IMR-90 (cell line): ENCODE results near the gene SSR1. TPM values are rescaled to one million over a fixed set of nuclear protein-coding genes. Genes with fewer than 3 reads are reported as not detected.

Experiments used
- ATAC-seq: fragments of 200-7000 bp; cut with Tn5 transposase; 2 replicates; pipeline ENCODE4 v1.9.1; 2020; ENCODE audit warnings: low read depth, mild to moderate bottlenecking, moderate library complexity
- BruUV-seq: library from RNA; stranded (reverse); fragments of 400-500 nt; replicated peaks from 2 replicates; lab custom pipeline; 2021; lab: Mats Ljungman, UMichigan
- CTCF ChIA-PET: fragments of 300-600 bp; formaldehyde crosslinking; extraction: SDS; loops from one replicate; lab custom pipeline; 2021; ENCODE audit warnings: antibody characterized with exemption; lab: Yijun Ruan, JAX
- POLR2A ChIA-PET: fragments of 300-600 bp; sonication (Branson Sonifier 250); formaldehyde crosslinking; loops from one replicate; lab custom pipeline; 2022; ENCODE audit warnings: antibody characterized with exemption; ENCODE audit not compliant: unreplicated experiment; lab: Charles Lee
- DNase-seq: peaks from one replicate; pipeline ENCODE4 v3.0.0; 2013
- H2AFZ ChIP-seq: replicated peaks from 2 replicates; pipeline ENCODE3; 2013; ENCODE audit warnings: low read length, mild to moderate bottlenecking; ENCODE audit not compliant: poor library complexity
- H2AK5ac ChIP-seq: 2 replicates; pipeline ENCODE4 v1.6.1; 2013; ENCODE audit warnings: low read depth, low read length, inconsistent platforms
- H2AK9ac ChIP-seq: replicated peaks from 2 replicates; pipeline ENCODE3; 2013; ENCODE audit warnings: mild to moderate bottlenecking, low read depth, low read length, moderate library complexity; ENCODE audit not compliant: poor library complexity
- H2BK120ac ChIP-seq: 2 replicates; pipeline ENCODE4 v1.6.1; 2013; ENCODE audit warnings: low read depth, low read length, inconsistent platforms
- H2BK15ac ChIP-seq: 3 replicates; pipeline ENCODE4 v1.6.1; 2013; ENCODE audit warnings: low read depth, low read length, inconsistent platforms
- H2BK20ac ChIP-seq: 2 replicates; pipeline ENCODE4 v1.6.1; 2013; ENCODE audit warnings: low read depth, mild to moderate bottlenecking, inconsistent platforms, low read length, moderate library complexity
- H2BK5ac ChIP-seq: 2 replicates; pipeline ENCODE4 v1.6.1; 2013; ENCODE audit warnings: mild to moderate bottlenecking, low read depth, low read length, inconsistent platforms; ENCODE audit not compliant: poor library complexity, severe bottlenecking
- H3K14ac ChIP-seq: replicated peaks from 2 replicates; pipeline ENCODE4 v1.6.1; 2013; ENCODE audit warnings: low read depth, low read length, inconsistent platforms
- H3K18ac ChIP-seq: 2 replicates; pipeline ENCODE4 v1.6.1; 2013; ENCODE audit warnings: low read depth, low read length, control low read depth
- H3K23ac ChIP-seq: 2 replicates; pipeline ENCODE4 v1.6.1; 2013; ENCODE audit warnings: low read depth, low read length, inconsistent platforms
- H3K27ac ChIP-seq: 2 replicates; pipeline ENCODE4 v1.5.1; 2013; ENCODE audit warnings: mild to moderate bottlenecking, control low read depth, low read length; ENCODE audit not compliant: insufficient read depth
- H3K27me3 ChIP-seq: 2 replicates; pipeline ENCODE4 v1.6.1; 2013; ENCODE audit warnings: low read length; ENCODE audit not compliant: control insufficient read depth, insufficient read depth
- H3K36me3 ChIP-seq: 2 replicates; pipeline ENCODE4 v1.6.1; 2013; ENCODE audit warnings: low read length, mixed read lengths; ENCODE audit not compliant: control insufficient read depth, insufficient read depth
- H3K4ac ChIP-seq: 2 replicates; pipeline ENCODE4 v1.6.1; 2013; ENCODE audit warnings: low read depth, low read length, inconsistent platforms
- H3K4me1 ChIP-seq: 2 replicates; pipeline ENCODE4 v1.6.1; 2013; ENCODE audit warnings: low read length, mixed read lengths; ENCODE audit not compliant: control insufficient read depth, insufficient read depth
- H3K4me2 ChIP-seq: 2 replicates; pipeline ENCODE4 v1.6.1; 2013; ENCODE audit warnings: low read depth, mild to moderate bottlenecking, control low read depth, low read length, moderate library complexity
- H3K4me3 ChIP-seq: 2 replicates; pipeline ENCODE4 v1.5.1; 2013; ENCODE audit warnings: low read depth, mild to moderate bottlenecking, control low read depth, low read length, moderate library complexity; ENCODE audit not compliant: insufficient read depth
- H3K56ac ChIP-seq: 2 replicates; pipeline ENCODE4 v1.6.1; 2013; ENCODE audit warnings: low read length, inconsistent platforms; ENCODE audit not compliant: insufficient read depth; ENCODE audit errors: extremely low read depth
- H3K79me1 ChIP-seq, 2 experiments: 2 replicates each; pipeline ENCODE4 v1.6.1; 2013; ENCODE audit warnings: low read length in 2 of 2, inconsistent platforms in 1 of 2, low read depth in 1 of 2
- H3K9ac ChIP-seq: 2 replicates; pipeline ENCODE4 v1.6.1; 2013; ENCODE audit warnings: low read depth, low read length, control low read depth
- H3K9me1 ChIP-seq: 2 replicates; pipeline ENCODE4 v1.6.1; 2013; ENCODE audit warnings: low read length, inconsistent platforms; ENCODE audit not compliant: insufficient read depth
- H3K9me3 ChIP-seq: 2 replicates; pipeline ENCODE4 v1.6.1; 2013; ENCODE audit warnings: low read length; ENCODE audit not compliant: control insufficient read depth, insufficient read depth
- H4K20me1 ChIP-seq: 2 replicates; pipeline ENCODE4 v1.6.1; 2013; ENCODE audit warnings: low read length, inconsistent platforms; ENCODE audit not compliant: insufficient read depth
- H4K5ac ChIP-seq: 2 replicates; pipeline ENCODE4 v1.6.1; 2013; ENCODE audit warnings: mild to moderate bottlenecking, low read depth, low read length, control low read depth
- H4K8ac ChIP-seq, 2 experiments: 2 replicates each; pipeline ENCODE4 v1.6.1; 2013; ENCODE audit warnings: low read depth in 2 of 2, low read length in 2 of 2, control low read depth in 1 of 2, inconsistent platforms in 1 of 2
- H4K91ac ChIP-seq: 2 replicates; pipeline ENCODE4 v1.6.1; 2013; ENCODE audit warnings: low read depth, low read length, inconsistent platforms; ENCODE audit not compliant: insufficient read depth
- FOS ChIP-seq: fragments of 150-350 bp; IDR thresholded peaks from 2 replicates; pipeline ENCODE4 v1.6.1; 2016; ENCODE audit warnings: low read depth, low read length
- MXI1 ChIP-seq: IDR thresholded peaks from 2 replicates; pipeline ENCODE4 v1.6.1; 2012; ENCODE audit warnings: low read depth, mild to moderate bottlenecking, low read length, moderate library complexity, borderline replicate concordance
- POLR2A ChIP-seq: IDR thresholded peaks from 2 replicates; pipeline ENCODE4 v1.6.1; 2012; ENCODE audit warnings: mild to moderate bottlenecking, low read depth, low read length
- RAD21 ChIP-seq: IDR thresholded peaks from 2 replicates; pipeline ENCODE4 v1.6.1; 2012; ENCODE audit warnings: low read length, improper control_type of control experiment
- RCOR1 ChIP-seq: IDR thresholded peaks from 2 replicates; pipeline ENCODE4 v1.6.1; 2012; ENCODE audit warnings: mild to moderate bottlenecking, low read length, improper control_type of control experiment; ENCODE audit not compliant: insufficient replicate concordance
- RFX5 ChIP-seq: IDR thresholded peaks from 2 replicates; pipeline ENCODE4 v1.8.0; 2012; ENCODE audit warnings: low read depth, mild to moderate bottlenecking, low read length, moderate library complexity
- SMC3 ChIP-seq: fragments of 150-350 bp; IDR thresholded peaks from 2 replicates; pipeline ENCODE4 v1.6.1; 2016; ENCODE audit warnings: low read depth, mild to moderate bottlenecking, antibody characterized with exemption, low read length, moderate library complexity
- WGBS, 2 experiments: methylation state at CpG; one replicate each; pipeline versions ENCODE4 v1.1.5 to v1.1.7; 2013; ENCODE audit warnings: missing lambda C conversion rate in 2 of 2; ENCODE audit not compliant: insufficient read length in 1 of 2; ENCODE audit errors: extremely low coverage in 2 of 2; 5-methylcytosine and 5-hydroxymethylcytosine counted together
- dilution Hi-C: fragments of 300-500 bp; cut with HindIII; formaldehyde crosslinking; loops from one replicate; pipeline ENCODE4 v1.14.3; 2018; ENCODE audit warnings: low sequenced_read_pairs; ENCODE audit not compliant: unreplicated experiment
- in situ Hi-C: fragments of 300-500 bp; cut with MboI; formaldehyde crosslinking; loops from 3 replicates; pipeline ENCODE4 v1.14.3; 2019; ENCODE audit warnings: low sequenced_read_pairs, inconsistent platforms, mixed read lengths
- intact Hi-C: fragments of 100-400 bp; cut with micrococcal nuclease; formaldehyde crosslinking; loops from 2 replicates; pipeline ENCODE4 v1.10.0; 2022
- polyA plus RNA-seq, 3 experiments: library from polyadenylated mRNA; depleted of rRNA; stranded (reverse); fragments of >200 nt; gene quantifications; 2 replicates each; pipeline ENCODE4 v1.2.3, GENCODE V29; 2012; ENCODE audit warnings: low replicate concordance in 1 of 3
- total RNA-seq: library from RNA; depleted of rRNA; stranded (reverse); fragments of >200 nt; gene quantifications from 2 replicates; pipeline ENCODE4 v1.2.3, GENCODE V29; 2012
- TF ChIP-seq, protein P1 (sequence below): conservative IDR thresholded peaks from 2 replicates; pipeline ENCODE4 v1.5.1; 2012; ENCODE audit warnings: mild to moderate bottlenecking, low read depth, low read length, improper control_type of control experiment
- TF ChIP-seq, protein P2 (sequence below): fragments of 150-350 bp; IDR thresholded peaks from 2 replicates; pipeline ENCODE4 v1.6.1; 2017; ENCODE audit warnings: mild to moderate bottlenecking, antibody characterized with exemption, low read length, low read depth
- TF ChIP-seq, protein P3 (sequence below): fragments of 150-350 bp; IDR thresholded peaks from 2 replicates; pipeline ENCODE4 v1.6.1; 2016; ENCODE audit warnings: low read depth, mild to moderate bottlenecking, low read length, moderate library complexity, borderline replicate concordance

Gene SSR1
- total and polyA plus RNA-seq, 2 of the 4 experiments (the other 2 are of a cell fraction): 110 to 120 TPM

DNA sequence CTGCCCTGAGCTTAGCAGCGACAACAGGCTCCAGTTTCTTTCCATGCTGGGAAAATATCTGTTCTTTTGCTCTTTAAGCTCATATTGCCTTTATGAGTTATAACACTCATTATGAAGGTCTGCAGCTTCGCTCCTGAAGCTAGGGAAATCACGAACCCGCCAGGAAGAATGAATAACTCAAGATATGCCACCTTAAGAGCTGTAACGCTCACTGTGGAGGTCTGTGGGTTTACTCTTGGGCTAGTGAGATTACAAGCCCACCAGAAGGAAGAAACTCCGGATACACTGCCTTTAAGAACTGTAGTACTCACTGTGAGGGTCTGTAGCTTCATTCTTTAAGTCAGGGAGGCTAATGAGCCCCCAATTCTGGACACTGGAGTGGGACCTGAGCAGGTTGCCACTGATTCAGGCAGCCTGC lies 3.0 kb upstream of the SSR1 start:
- intact Hi-C loops (no loop called here), in situ Hi-C loops (no loop called here), dilution Hi-C loops (no loop called here)
- H2BK20ac ChIP-seq: no peak overlapping the region
- H2AFZ ChIP-seq: no peak overlapping the region
- no peaks in the 10 kb centered on the region for H3K9me1 ChIP-seq
- H4K8ac ChIP-seq: no peak overlapping the region
- no peak overlapping the region for H4K91ac ChIP-seq
- ChIA-PET CTCF (no interaction called here), POLR2A (no interaction called here)
- H3K56ac ChIP-seq: no peak overlapping the region
- no peak overlapping the region for H4K5ac ChIP-seq
- no peak overlapping the region for H3K4me3 ChIP-seq
- H3K9me3 ChIP-seq: no peaks in the 10 kb centered on the region
- no peak overlapping the region for H3K4ac ChIP-seq
- no peak overlapping the region for H3K14ac ChIP-seq
- no peak overlapping the region for H2BK5ac ChIP-seq
- no peak overlapping the region for H3K27ac ChIP-seq
- H3K4me2 ChIP-seq: no peak overlapping the region
- no peak overlapping the region for H2AK5ac ChIP-seq
- H4K20me1 ChIP-seq: peaks cover 4% of the 10 kb centered on the region; the same call in 1 of the 2 replicates
- H3K18ac ChIP-seq: no peak overlapping the region
- peaks cover 0 to 7% of the 10 kb centered on the region in 2 experiments; a peak in 2 of 4 replicates for H3K79me1 ChIP-seq
- no peak overlapping the region for H2AK9ac ChIP-seq
- WGBS, 2 experiments: no CpG with 5 or more reads among the region's 6 CpGs
- no peak overlapping the region for H3K9ac ChIP-seq
- H3K4me1 ChIP-seq: no peaks in the 10 kb centered on the region
- no peak for DNase-seq
- H3K23ac ChIP-seq: no peak overlapping the region
- BruUV-seq: no TSS peak
- H3K36me3 ChIP-seq: no peaks in the 10 kb centered on the region
- TF ChIP-seq RCOR1 (no peak), MXI1 (no peak), FOS (no peak), RAD21 (no peak), SMC3 (no peak), RFX5 (no peak), POLR2A (no peak)
- TF ChIP-seq, protein P1, sequence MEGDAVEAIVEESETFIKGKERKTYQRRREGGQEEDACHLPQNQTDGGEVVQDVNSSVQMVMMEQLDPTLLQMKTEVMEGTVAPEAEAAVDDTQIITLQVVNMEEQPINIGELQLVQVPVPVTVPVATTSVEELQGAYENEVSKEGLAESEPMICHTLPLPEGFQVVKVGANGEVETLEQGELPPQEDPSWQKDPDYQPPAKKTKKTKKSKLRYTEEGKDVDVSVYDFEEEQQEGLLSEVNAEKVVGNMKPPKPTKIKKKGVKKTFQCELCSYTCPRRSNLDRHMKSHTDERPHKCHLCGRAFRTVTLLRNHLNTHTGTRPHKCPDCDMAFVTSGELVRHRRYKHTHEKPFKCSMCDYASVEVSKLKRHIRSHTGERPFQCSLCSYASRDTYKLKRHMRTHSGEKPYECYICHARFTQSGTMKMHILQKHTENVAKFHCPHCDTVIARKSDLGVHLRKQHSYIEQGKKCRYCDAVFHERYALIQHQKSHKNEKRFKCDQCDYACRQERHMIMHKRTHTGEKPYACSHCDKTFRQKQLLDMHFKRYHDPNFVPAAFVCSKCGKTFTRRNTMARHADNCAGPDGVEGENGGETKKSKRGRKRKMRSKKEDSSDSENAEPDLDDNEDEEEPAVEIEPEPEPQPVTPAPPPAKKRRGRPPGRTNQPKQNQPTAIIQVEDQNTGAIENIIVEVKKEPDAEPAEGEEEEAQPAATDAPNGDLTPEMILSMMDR: no peak
- TF ChIP-seq, protein P2, sequence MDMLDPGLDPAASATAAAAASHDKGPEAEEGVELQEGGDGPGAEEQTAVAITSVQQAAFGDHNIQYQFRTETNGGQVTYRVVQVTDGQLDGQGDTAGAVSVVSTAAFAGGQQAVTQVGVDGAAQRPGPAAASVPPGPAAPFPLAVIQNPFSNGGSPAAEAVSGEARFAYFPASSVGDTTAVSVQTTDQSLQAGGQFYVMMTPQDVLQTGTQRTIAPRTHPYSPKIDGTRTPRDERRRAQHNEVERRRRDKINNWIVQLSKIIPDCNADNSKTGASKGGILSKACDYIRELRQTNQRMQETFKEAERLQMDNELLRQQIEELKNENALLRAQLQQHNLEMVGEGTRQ: no peak
- TF ChIP-seq, protein P3, sequence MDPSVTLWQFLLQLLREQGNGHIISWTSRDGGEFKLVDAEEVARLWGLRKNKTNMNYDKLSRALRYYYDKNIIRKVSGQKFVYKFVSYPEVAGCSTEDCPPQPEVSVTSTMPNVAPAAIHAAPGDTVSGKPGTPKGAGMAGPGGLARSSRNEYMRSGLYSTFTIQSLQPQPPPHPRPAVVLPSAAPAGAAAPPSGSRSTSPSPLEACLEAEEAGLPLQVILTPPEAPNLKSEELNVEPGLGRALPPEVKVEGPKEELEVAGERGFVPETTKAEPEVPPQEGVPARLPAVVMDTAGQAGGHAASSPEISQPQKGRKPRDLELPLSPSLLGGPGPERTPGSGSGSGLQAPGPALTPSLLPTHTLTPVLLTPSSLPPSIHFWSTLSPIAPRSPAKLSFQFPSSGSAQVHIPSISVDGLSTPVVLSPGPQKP: no peak
- no peak overlapping the region for H2BK15ac ChIP-seq
- H3K27me3 ChIP-seq: no peaks in the 10 kb centered on the region
- no peak for ATAC-seq
- no peak overlapping the region for H2BK120ac ChIP-seq
